GM12891 (cell line): Measurements from ENCODE around the gene APBB2.

Source experiments
- PAX5 ChIP-seq: IDR thresholded peaks from 2 replicates; pipeline ENCODE4 v1.6.1; 2011; ENCODE audit warnings: low read length, moderate library complexity, mild to moderate bottlenecking; ENCODE audit not compliant: insufficient read depth, severe bottlenecking
- POLR2A ChIP-seq: IDR thresholded peaks from 2 replicates; pipeline ENCODE4 v1.6.1; 2011; ENCODE audit warnings: low read depth, low read length, control low read depth
- POLR2AphosphoS5 ChIP-seq: IDR thresholded peaks from 2 replicates; pipeline ENCODE4 v1.6.1; 2011; ENCODE audit warnings: low read depth, low read length, control low read depth
- POU2F2 ChIP-seq: IDR thresholded peaks from 2 replicates; pipeline ENCODE4 v1.6.1; 2011; ENCODE audit warnings: low read depth, mild to moderate bottlenecking, control low read depth, low read length, moderate library complexity
- SPI1 ChIP-seq: IDR thresholded peaks from 2 replicates; pipeline ENCODE4 v1.6.1; 2011; ENCODE audit warnings: low read depth, low read length, control low read depth
- TAF1 ChIP-seq: IDR thresholded peaks from 2 replicates; pipeline ENCODE4 v1.6.1; 2011; ENCODE audit warnings: low read depth, low read length, control low read depth

GRCh38 chr4:41214825-41215146 lies 444 bp upstream of the APBB2 start:
- TF ChIP-seq POLR2A: no peak
- TF ChIP-seq POLR2AphosphoS5: no peak
- no peak for TF ChIP-seq PAX5
- no peak for TF ChIP-seq SPI1
- TF ChIP-seq TAF1: no peak
- no peak for TF ChIP-seq POU2F2
